Testis (tissue), 5 donors: ENCODE results near the gene KTI12. TPM values are rescaled to one million over a fixed set of nuclear protein-coding genes. Genes with fewer than 3 reads are reported as not detected.
"Not testable (repeated sequence)": the region's sequence is repeated elsewhere in the genome, so short reads cannot be mapped to it uniquely, and the experiment has no call there.

Source experiments
- DNase-seq: peaks from one replicate; pipeline ENCODE4 v3.0.0-alpha.2; 2019
- H3K27ac ChIP-seq, 2 donors: fragments of 200-600 bp; sonication (generic); one replicate each; pipeline ENCODE4 v1.5.1; 2019
- H3K27me3 ChIP-seq: fragments of 200-600 bp; sonication (generic); one replicate; pipeline ENCODE4 v1.5.1; 2019
- H3K36me3 ChIP-seq: fragments of 200-600 bp; sonication (generic); one replicate; pipeline ENCODE4 v1.5.1; 2017; ENCODE audit warnings: low read depth; ENCODE audit errors: missing control alignments
- H3K4me1 ChIP-seq: fragments of 200-600 bp; sonication (generic); one replicate; pipeline ENCODE4 v1.5.1; 2019
- H3K4me3 ChIP-seq, 2 donors: fragments of 200-600 bp; sonication (generic); one replicate each; pipeline ENCODE4 v1.5.1; 2017 to 2019
- H3K9me3 ChIP-seq: fragments of 200-600 bp; sonication (generic); one replicate; pipeline ENCODE4 v1.5.1; 2017
- CTCF ChIP-seq, 3 experiments: fragments of 450-650 bp in 2 of 3; fragments of 200-600 bp in 1 of 3; sonication (generic) in 1 of 3; IDR thresholded peaks; one replicate each; pipeline ENCODE4 v1.5.1; 2016 to 2019; ENCODE audit warnings: antibody characterized with exemption in 3 of 3, mild to moderate bottlenecking in 2 of 3, moderate library complexity in 1 of 3
- POLR2A ChIP-seq: fragments of 450-650 bp; IDR thresholded peaks from one replicate; pipeline ENCODE4 v1.6.1; 2017; ENCODE audit warnings: antibody characterized with exemption, mild to moderate bottlenecking, moderate library complexity
- WGBS, 2 donors: methylation state at CpG; one replicate each; pipeline ENCODE4 v1.1.5; 2018; 5-methylcytosine and 5-hydroxymethylcytosine counted together
- intact Hi-C: fragments of 100-400 bp; cut with DNase I; formaldehyde crosslinking; loops from one replicate; pipeline ENCODE4 v1.15.1; 2023; ENCODE audit warnings: low total_unique reads
- long read RNA-seq, 2 donors: transcript quantifications; one replicate each; lab custom pipeline, GENCODE V29; 2026
- polyA plus RNA-seq: library from polyadenylated mRNA; stranded (reverse); fragments of 350-450 nt; fragmentation: Illumina TruSeq; extraction: RNeasy Lipid Tissue Mini Kit (QIAGEN cat#74804); gene quantifications from one replicate; pipeline ENCODE4 v1.2.3, GENCODE V29; 2014; ENCODE audit warnings: low read depth, low replicate concordance; ENCODE audit not compliant: insufficient read depth
- total RNA-seq, 2 donors: library from RNA; depleted of rRNA; stranded (reverse); fragments of >200 nt; gene quantifications; one replicate each; pipeline ENCODE4 v1.2.3, GENCODE V29; 2016

The KTI12 gene
- total RNA-seq: 10 to 100 TPM; 15.2 to 15.7 TPM
- polyA plus RNA-seq: 10.6 TPM
- long read RNA-seq, donor 1, transcript KTI12-201 (1 exons, 1,714 nt): major isoform, 21 of 21 reads
- long read RNA-seq, donor 1, partial matches to known transcripts: 0 of 21 reads
- long read RNA-seq, donor 1, other reads (novel, unspliced or antisense): 0 of 21 reads
- long read RNA-seq, donor 2, transcript KTI12-201 (1 exons, 1,714 nt): major isoform, 12 of 12 reads
- long read RNA-seq, donor 2, partial matches to known transcripts: 0 of 12 reads
- long read RNA-seq, donor 2, other reads (novel, unspliced or antisense): 0 of 12 reads

GRCh38 chr1:52033190-52034049, at the start of gene KTI12:
KTI12 (minus strand) TSS chr1:52033810; CDS start chr1:52033761, 49 bp downstream.
- Histone ChIP-seq H3K27ac (peak within 1 kb of the TSS; percentile 75 to 85), H3K9me3 (no peaks in the 10 kb centered on the region), H3K4me1 (peaks cover 19% of the 10 kb centered on the region), H3K27me3 (no peaks in the 10 kb centered on the region), H3K4me3 (peak within 1 kb of the TSS; percentile 89 to 91), H3K36me3 (no peaks in the 10 kb centered on the region)
- intact Hi-C loops: no loop called here
- WGBS, 2 donors: 2 to 25% methylated on average over 3 to 69 of the region's 78 CpGs
- DNase-seq: peak; percentile 93
- TF ChIP-seq CTCF (IDR thresholded peaks at IDR 0.05) (no peak), POLR2A (no peak)

- TF ChIP-seq CTCF (IDR thresholded peaks at IDR 0.05): no peak
- no peak for TF ChIP-seq POLR2A
- Histone ChIP-seq H3K27me3 (no peaks in the 10 kb centered on the region), H3K4me3 (no peak overlapping the region), H3K27ac (no peak overlapping the region), H3K4me1 (no peaks in the 10 kb centered on the region), H3K9me3 (no peaks in the 10 kb centered on the region), H3K36me3 (no peaks in the 10 kb centered on the region)
- WGBS, 2 donors: 55 to 64% methylated on average over 3 of the region's 3 CpGs
- intact Hi-C loops: no loop called here
- DNase-seq: no peak
Observed at GRCh38 chr1:52080014-52080415, 46.4 kb upstream of the KTI12 start.

- H3K36me3 ChIP-seq, intact Hi-C loops, H3K27ac ChIP-seq, H3K27me3 ChIP-seq, DNase-seq, H3K4me1 ChIP-seq, H3K9me3 ChIP-seq, H3K4me3 ChIP-seq: not testable (repeated sequence)
- WGBS, 2 donors: 93 to 95% methylated on average over 6 of the region's 6 CpGs
Observed at GRCh38 chr1:52077277-52077676, 43.7 kb upstream of the KTI12 start.

- DNase-seq: no peak
- WGBS, 2 donors: 79 to 81% methylated on average over 6 of the region's 6 CpGs
Observed at GRCh38 chr1:52072291-52072690, 38.7 kb upstream of the KTI12 start.

More at GRCh38 chr1:52072291-52072690, 38.7 kb upstream of the KTI12 start:
- no peak overlapping the region for H3K4me3 ChIP-seq
- no peak overlapping the region for H3K27ac ChIP-seq
- intact Hi-C loops: no loop called here
- no peaks in the 10 kb centered on the region for H3K36me3 ChIP-seq
- peaks cover 15% of the 10 kb centered on the region for H3K4me1 ChIP-seq
- no peaks in the 10 kb centered on the region for H3K27me3 ChIP-seq
- H3K9me3 ChIP-seq: no peaks in the 10 kb centered on the region
- TF ChIP-seq CTCF (IDR thresholded peaks at IDR 0.05): no peak
- no peak for TF ChIP-seq POLR2A
